SK-N-MC (cell line): ENCODE measurements around the gene TSPAN3.

ENCODE experiments used
- DNase-seq: peaks from one replicate; pipeline ENCODE4 v3.0.0-alpha.2; 2011; ENCODE audit warnings: low read depth, low spot score
- H3K27ac ChIP-seq: fragments of 200-600 bp; sonication (generic); 2 replicates; pipeline ENCODE4 v1.5.1; 2016; ENCODE audit warnings: mixed run types
- H3K36me3 ChIP-seq: fragments of 200-600 bp; sonication (generic); 2 replicates; pipeline ENCODE4 v1.6.1; 2017; ENCODE audit warnings: antibody characterized with exemption, low read length, mixed read lengths; ENCODE audit not compliant: insufficient read depth
- H3K4me3 ChIP-seq: fragments of 200-600 bp; sonication (generic); 2 replicates; pipeline ENCODE4 v1.5.1; 2016
- H3K9ac ChIP-seq: fragments of 200-600 bp; sonication (generic); 2 replicates; pipeline ENCODE4 v1.8.0; 2017; ENCODE audit warnings: mixed run types, mixed read lengths; ENCODE audit not compliant: insufficient read length
- H3K9me3 ChIP-seq: fragments of 200-600 bp; sonication (generic); 2 replicates; pipeline ENCODE4 v1.6.1; 2017; ENCODE audit warnings: low read depth, mild to moderate bottlenecking, antibody characterized with exemption, low read length, moderate library complexity, mixed read lengths
- EZH2 ChIP-seq: fragments of 200-600 bp; sonication (generic); IDR thresholded peaks from one replicate; pipeline ENCODE4 v1.6.1; 2017; ENCODE audit warnings: antibody characterized with exemption
- FOXP2 ChIP-seq: optimal IDR thresholded peaks from 2 replicates; pipeline ENCODE3; 2011; ENCODE audit warnings: mild to moderate bottlenecking, moderate library complexity; ENCODE audit not compliant: insufficient read depth; ENCODE audit errors: extremely low read length, control extremely low read depth
- POLR2AphosphoS5 ChIP-seq: IDR thresholded peaks from 2 replicates; pipeline ENCODE4 v1.6.1; 2012; ENCODE audit warnings: mild to moderate bottlenecking, low read depth, low read length, borderline replicate concordance

Gene TSPAN3

DNA sequence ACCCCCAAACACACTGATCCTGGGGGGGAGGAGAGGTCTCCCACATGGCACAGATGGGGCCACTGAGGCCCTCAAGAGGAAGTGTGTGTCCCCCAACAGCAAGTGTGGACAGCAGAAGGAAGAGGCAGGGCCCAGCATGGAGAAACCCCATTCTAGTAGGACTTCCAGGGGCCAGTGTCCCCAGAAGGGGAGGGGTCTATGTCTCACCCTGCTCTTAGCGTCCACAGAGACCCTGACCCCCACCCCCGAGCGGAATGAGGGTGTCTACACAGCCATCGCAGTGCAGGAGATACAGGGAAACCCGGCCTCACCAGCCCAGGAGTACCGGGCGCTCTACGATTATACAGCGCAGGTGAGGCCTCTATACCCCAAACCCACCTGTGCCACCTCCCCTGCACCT lies 35.3 kb downstream of the TSPAN3 start:
- DNase-seq, result no peak
- Histone ChIP-seq H3K27ac (no peak overlapping the region), H3K36me3 (peaks cover 8% of the 10 kb centered on the region; the same call in 1 of the 2 replicates), H3K4me3 (no peak overlapping the region), H3K9me3 (no peaks in the 10 kb centered on the region), H3K9ac (no peak overlapping the region)
- TF ChIP-seq POLR2AphosphoS5 (no peak), FOXP2 (no peak), EZH2 (no peak)

DNA sequence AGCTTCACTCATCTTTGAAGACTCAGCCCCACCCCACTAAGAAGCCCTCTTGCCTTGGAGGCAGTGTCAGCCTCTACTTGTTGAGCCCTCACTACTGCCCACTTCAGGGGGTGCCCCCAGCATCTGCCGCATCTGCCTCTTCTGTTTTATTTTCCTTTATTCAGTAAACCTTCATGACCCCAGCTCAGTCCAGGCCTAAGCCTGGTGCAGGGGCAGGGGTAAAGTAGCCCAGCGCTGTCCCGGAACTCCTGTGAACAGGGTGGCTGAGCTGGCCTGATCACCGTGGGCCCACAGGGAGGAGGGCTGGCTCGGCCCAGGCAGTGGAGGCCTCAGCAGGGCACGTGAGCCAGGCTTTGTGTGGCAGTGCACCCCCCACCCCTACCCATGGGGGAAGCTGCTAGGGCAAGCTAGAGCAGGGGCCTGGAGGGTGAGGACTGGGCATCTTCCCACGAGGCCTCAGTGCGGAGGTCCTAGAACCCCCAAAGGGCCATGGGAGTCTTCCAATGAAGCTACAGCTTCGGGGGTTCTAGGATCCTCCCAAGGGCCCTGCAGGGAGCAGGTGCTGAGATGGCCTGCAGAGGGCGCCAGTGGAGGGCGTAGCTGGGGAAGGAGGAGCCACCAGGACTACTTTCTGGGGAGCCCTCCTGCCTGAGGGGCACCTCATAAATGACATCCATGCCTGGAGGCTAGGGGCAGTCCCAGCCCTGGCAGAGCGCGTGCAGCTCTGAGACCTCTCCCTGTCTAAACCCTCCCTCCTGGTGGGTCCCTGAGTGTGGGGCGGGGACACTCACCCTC lies 36.0 kb downstream of the TSPAN3 start:
- H3K27ac ChIP-seq, result no peak overlapping the region
- no peak overlapping the region for H3K9ac ChIP-seq
- H3K9me3 ChIP-seq, result no peaks in the 10 kb centered on the region
- H3K36me3 ChIP-seq, result peaks cover 7% of the 10 kb centered on the region; the same call in 1 of the 2 replicates
- no peak overlapping the region for H3K4me3 ChIP-seq
- TF ChIP-seq FOXP2 (no peak), POLR2AphosphoS5 (peak; percentile 67; the same call in 1 of the 2 replicates), EZH2 (no peak)
- DNase-seq, result no peak

DNA sequence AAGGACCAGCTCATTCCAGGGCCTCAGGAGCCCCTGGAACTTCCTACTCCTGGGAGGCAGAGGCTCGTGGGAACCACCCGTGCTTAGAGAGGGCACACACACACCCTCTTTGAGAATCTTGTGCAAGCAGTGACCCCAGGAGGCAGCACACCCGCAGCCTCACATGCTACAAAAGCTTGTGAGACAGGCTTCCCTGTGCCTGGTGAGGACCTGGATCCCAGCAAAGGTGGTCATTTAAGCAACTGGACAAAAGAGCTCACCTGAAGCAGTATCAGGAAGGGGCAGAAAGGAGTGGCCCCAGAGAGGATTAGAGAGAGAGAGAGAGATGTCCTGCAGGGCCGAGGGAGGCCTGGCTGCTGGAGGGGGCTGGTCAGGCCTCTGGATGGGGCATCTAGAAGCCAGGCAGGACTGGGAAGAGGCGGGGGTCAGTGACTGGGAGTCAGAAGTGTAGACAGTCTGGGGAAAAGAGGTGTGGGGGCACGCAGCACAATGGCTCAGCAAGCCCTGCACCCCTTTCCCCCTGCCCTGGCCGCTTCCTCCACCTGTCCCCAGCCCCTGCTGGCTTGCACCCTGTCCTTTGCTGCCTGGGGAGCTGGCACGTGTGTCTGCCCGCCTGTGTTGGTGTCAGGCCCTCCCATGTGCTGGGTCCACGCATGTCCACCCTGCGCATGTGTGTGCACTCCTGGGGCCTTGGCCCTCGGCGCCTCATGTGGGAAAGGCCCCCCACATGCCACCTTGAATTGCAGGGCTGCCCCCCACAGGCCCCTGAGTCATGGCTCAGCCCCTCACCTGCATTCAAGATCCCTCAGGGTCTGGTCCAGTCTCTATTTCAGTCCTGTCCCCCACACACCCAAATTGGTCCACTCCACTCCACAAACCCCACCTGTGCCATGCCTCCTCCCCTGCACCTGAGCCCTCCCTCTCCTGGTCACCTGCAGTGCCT lies 36.9 kb downstream of the TSPAN3 start:
- Histone ChIP-seq H3K9me3 (no peaks in the 10 kb centered on the region), H3K36me3 (peaks cover 2% of the 10 kb centered on the region; the same call in 1 of the 2 replicates), H3K9ac (no peak overlapping the region), H3K4me3 (no peak overlapping the region), H3K27ac (no peak overlapping the region)
- TF ChIP-seq POLR2AphosphoS5 (no peak), EZH2 (no peak), FOXP2 (no peak)
- no peak for DNase-seq

DNA sequence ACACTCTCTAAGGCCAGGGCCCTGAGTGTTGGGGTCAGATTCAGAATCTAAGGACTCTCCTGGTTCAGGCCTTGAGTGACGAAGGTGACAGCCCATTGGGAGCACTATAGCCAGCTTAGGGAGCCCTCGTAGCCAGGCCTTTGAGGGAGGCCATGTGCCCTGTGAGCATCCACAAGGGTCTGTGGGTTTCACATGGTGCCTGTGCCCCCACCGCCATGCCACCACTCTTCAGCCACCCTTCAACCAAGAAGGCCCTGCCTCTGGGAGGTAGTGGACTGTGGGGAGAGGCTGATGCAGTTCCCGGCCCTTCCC lies 37.5 kb downstream of the TSPAN3 start:
- no peaks in the 10 kb centered on the region for H3K9me3 ChIP-seq
- DNase-seq, result no peak
- no peak overlapping the region for H3K27ac ChIP-seq
- no peak for TF ChIP-seq EZH2
- H3K36me3 ChIP-seq, result no peaks in the 10 kb centered on the region; the same call in 1 of the 2 replicates
- no peak overlapping the region for H3K4me3 ChIP-seq
- H3K9ac ChIP-seq, result no peak overlapping the region

DNA sequence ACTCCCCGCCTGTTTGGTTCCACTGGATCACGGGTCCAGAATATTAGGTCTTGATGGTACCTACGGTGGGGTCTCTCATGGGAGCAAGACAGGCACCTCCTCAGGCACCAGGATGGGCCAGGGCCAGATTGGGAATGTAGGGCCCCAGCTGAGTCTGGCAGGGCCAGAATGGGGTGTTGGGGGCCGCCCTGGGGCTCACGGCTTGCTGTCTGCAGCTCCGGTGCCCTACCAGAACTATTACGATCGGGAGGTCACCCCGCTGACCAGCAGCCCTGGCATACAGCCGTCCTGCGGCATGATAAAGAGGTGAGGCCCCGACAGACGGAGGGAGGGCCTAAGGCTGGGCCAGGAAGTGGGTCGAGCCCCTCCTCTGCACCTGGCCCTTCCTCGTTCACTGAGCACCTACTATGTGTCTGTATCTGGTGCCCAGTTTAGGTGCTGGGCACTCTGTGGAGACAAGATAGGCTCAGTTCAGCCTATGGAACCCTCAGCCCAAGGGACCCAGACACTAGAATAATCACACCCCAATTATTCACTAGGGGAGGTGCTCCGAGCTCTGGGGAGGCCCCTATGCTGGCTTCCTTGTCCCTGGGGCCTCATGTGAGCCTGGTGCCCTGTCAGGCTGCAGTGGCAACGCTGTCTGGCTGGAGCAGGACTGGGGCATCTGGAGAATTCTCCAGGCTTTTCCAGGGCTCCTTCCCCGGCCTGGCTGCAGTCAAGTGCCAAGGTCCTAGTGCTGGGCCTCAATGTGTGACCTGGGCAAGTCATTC lies 38.1 kb downstream of the TSPAN3 start:
- H3K9ac ChIP-seq, result no peak overlapping the region
- H3K9me3 ChIP-seq, result no peaks in the 10 kb centered on the region
- DNase-seq, result no peak
- H3K4me3 ChIP-seq, result no peak overlapping the region
- no peaks in the 10 kb centered on the region; the same call in 1 of the 2 replicates for H3K36me3 ChIP-seq
- no peak overlapping the region for H3K27ac ChIP-seq
- TF ChIP-seq POLR2AphosphoS5 (no peak), FOXP2 (no peak), EZH2 (no peak)

DNA sequence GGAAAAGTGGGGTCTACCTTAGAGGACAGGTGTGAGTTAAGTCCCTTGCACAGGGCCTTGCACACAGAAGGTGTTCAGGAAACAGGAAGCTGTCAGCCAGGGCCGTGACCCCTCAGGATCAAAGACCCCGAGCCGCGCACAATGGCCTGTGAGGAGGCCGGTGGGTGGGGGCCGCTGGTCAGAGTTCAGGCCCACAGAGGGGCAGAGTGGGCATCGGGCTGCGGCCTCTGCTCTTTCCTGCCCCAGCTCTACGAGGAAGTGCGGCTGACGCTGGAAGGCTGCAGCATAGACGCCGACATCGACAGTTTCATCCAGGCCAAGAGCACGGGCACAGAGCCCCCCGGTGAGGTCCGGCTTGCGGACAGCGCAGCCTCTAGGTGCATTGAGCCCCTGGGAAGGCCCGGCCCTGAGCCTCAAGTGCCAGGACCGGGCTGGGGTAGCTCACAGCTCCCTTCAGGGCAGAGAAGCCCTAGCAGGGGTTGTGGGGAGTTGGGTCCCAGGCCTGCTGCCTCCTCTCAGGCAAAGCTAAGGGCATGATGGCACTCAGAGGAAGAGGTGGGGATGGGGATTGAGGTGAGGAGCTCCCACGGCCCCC lies 38.8 kb downstream of the TSPAN3 start:
- no peaks in the 10 kb centered on the region for H3K9me3 ChIP-seq
- H3K36me3 ChIP-seq, result no peaks in the 10 kb centered on the region; the same call in 1 of the 2 replicates
- no peak overlapping the region for H3K4me3 ChIP-seq
- H3K27ac ChIP-seq, result no peak overlapping the region
- DNase-seq, result no peak
- no peak overlapping the region for H3K9ac ChIP-seq
- no peak for TF ChIP-seq EZH2
- no peak for TF ChIP-seq POLR2AphosphoS5
- TF ChIP-seq FOXP2, result no peak

DNA sequence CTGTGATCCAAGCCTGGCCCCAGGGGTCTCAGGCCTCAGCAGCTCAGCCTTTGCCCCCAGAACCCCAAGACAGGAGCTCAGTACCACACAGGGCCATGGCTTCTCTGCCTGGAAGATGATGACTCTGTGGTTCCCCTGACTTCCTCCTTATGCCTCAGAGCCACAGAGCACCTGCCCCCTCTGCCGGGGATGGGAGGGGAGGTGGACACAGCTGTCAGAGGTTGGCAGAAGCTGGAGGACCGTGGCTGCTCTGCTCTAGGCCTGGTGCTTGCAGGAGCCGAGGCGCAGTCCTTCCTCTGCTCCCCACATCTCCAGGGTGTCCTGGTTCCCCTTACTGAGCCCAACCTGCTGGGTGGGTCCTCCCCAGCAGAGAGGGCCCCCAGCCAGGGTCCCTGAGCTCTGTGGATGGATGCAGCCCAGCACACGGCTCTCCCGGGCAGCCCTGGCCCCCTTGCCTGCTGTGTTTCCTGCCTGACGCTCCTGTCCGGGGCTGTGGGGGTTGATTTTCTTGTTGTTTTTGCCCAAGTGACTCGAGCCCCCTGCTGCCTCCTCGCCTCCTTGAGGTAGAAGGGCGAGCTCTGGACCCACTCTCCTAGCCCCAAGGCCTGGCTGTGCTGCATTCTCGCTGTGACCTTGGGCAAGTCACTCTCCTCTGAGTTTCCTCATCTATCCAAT lies 39.4 kb downstream of the TSPAN3 start:
- no peak overlapping the region for H3K9ac ChIP-seq

More for the DNA sequence above, 39.4 kb downstream of the TSPAN3 start:
- Histone ChIP-seq H3K4me3 (no peak overlapping the region), H3K36me3 (no peaks in the 10 kb centered on the region; the same call in 1 of the 2 replicates), H3K27ac (no peak overlapping the region), H3K9me3 (no peaks in the 10 kb centered on the region)
- DNase-seq, result no peak
- TF ChIP-seq FOXP2 (no peak), POLR2AphosphoS5 (no peak), EZH2 (no peak)
